Motor neuron (in vitro differentiated cells): ENCODE results near the gene MEP1B. TPM values are rescaled to one million over a fixed set of nuclear protein-coding genes. Genes with fewer than 3 reads are reported as not detected.
"Not testable (repeated sequence)": the region's sequence is repeated elsewhere in the genome, so short reads cannot be mapped to it uniquely, and the experiment has no call there.

Experiments
- ATAC-seq, 8 experiments: fragments of 200-7000 bp; cut with Tn5 transposase; replicated peaks in 6 of 8; 2 replicates each; pipeline ENCODE4 v1.8.0; 2021; ENCODE audit warnings: mild to moderate bottlenecking in 8 of 8, moderate library complexity in 8 of 8
- H3K27ac ChIP-seq, 2 donors: fragments of 250-450 bp; sonication (Bioruptor Pico); 2 replicates each; pipeline ENCODE4 v1.9.0; 2021; ENCODE audit warnings: antibody characterized with exemption in 2 of 2, mild to moderate bottlenecking in 2 of 2, moderate library complexity in 1 of 2
- H3K4me1 ChIP-seq, 2 donors: fragments of 250-450 bp; sonication (Bioruptor Pico); replicated peaks in 1 of 2; 2 replicates each; pipeline ENCODE4 v1.6.1; 2021; ENCODE audit warnings: antibody characterized with exemption in 2 of 2, mild to moderate bottlenecking in 2 of 2, moderate library complexity in 1 of 2
- H3K4me3 ChIP-seq, 5 donors: fragments of 250-450 bp; sonication (Bioruptor Pico); 2 replicates each; pipeline ENCODE4 v1.9.0; 2021; ENCODE audit warnings: antibody characterized with exemption in 5 of 5, mild to moderate bottlenecking in 5 of 5, moderate library complexity in 4 of 5
- WGBS, 10 experiments: fragments of 450-650 bp; shearing (Covaris generic); methylation state at CpG; one replicate each; pipeline ENCODE4 v1.0.0; 2022; 5-methylcytosine and 5-hydroxymethylcytosine counted together
- in situ Hi-C, 9 experiments: fragments of 400-800 bp; cut with MboI; loops; one replicate each; pipeline ENCODE4 v1.15.0; 2021; ENCODE audit warnings: low sequenced_read_pairs in 9 of 9, low pct_unique_long_range_greater_than_20kb in 2 of 9; ENCODE audit not compliant: unreplicated experiment in 9 of 9
- total RNA-seq, 8 experiments: library from RNA; unstranded; fragments of 300-600 nt; gene quantifications; 2 replicates each; pipeline versions ENCODE4 v1.2.3 to v1.2.4, GENCODE V29; 2022

MEP1B gene
- total RNA-seq = under 1 TPM in 6 of 8 experiments, not detected in 2; 0.08 to 0.17 (median 0.11) TPM

- ATAC-seq = no peak
- Histone ChIP-seq H3K27ac (no peak within 1 kb of the TSS), H3K4me1 (no peaks in the 10 kb centered on the region), H3K4me3 (no peak within 1 kb of the TSS)
- in situ Hi-C loops = no loop called here
- 50 to 100% (median 85%) methylated on average over 1 to 2 of the region's 2 CpGs; no CpG with 5 or more reads in 2 of the 10 experiments for WGBS, 10 experiments
These were observed at the start of gene MEP1B for GRCh38 chr18:32189790-32190189. Gene MEP1B, plus strand, starts transcription at chr18:32190039. Its CDS starts 32 bp downstream, at chr18:32190071.

- no peaks in the 10 kb centered on the region for H3K4me1 ChIP-seq
- ATAC-seq = no peak
- H3K27ac ChIP-seq = no peak overlapping the region
- no peak overlapping the region for H3K4me3 ChIP-seq
- 14 to 100% (median 63%) methylated on average over 1 to 2 of the region's 2 CpGs for WGBS, 10 experiments
- in situ Hi-C loops = no loop called here
These were observed 41.5 kb upstream of the MEP1B start for GRCh38 chr18:32148185-32148870.

- Histone ChIP-seq H3K4me3 (no peak overlapping the region), H3K27ac (no peak overlapping the region), H3K4me1 (no peaks in the 10 kb centered on the region)
- WGBS, 10 experiments = 0 to 91% (median 86%) methylated on average over 1 to 4 of the region's 5 CpGs; no CpG with 5 or more reads in 1 of the 10 experiments
- no peak for ATAC-seq
- in situ Hi-C loops = loop anchor here in 5 of 9 experiments (25.0 kb wide), 4 partner anchors 109 to 409 kb away; partner anchors contain the start of gene GAREM1 (in 1 of the 5)
These were observed 37.0 kb upstream of the MEP1B start for GRCh38 chr18:32152705-32153448.

GRCh38 chr18:32156855-32157254 is 33.0 kb upstream of the MEP1B start:
- Histone ChIP-seq H3K4me1 (no peaks in the 10 kb centered on the region), H3K4me3 (no peak overlapping the region), H3K27ac (no peak overlapping the region)
- no peak for ATAC-seq
- in situ Hi-C loops = loop anchor here in 5 of 9 experiments (25.0 kb wide), 4 partner anchors 105 to 405 kb away; partner anchors contain the start of gene GAREM1 (in 1 of the 5)

- 25 to 94% (median 84%) methylated on average over 2 to 5 of the region's 5 CpGs; no CpG with 5 or more reads in 2 of the 10 experiments for WGBS, 10 experiments
- no peaks in the 10 kb centered on the region for H3K4me1 ChIP-seq
- no peak overlapping the region for H3K4me3 ChIP-seq
- in situ Hi-C loops = loop anchor here in 5 of 9 experiments (25.0 kb wide), 4 partner anchors 105 to 405 kb away; partner anchors contain the start of gene GAREM1 (in 1 of the 5)
- H3K27ac ChIP-seq = no peak overlapping the region
- peak in 1 of 8 experiments; percentile 12 for ATAC-seq
These were observed 32.3 kb upstream of the MEP1B start for GRCh38 chr18:32157580-32157979.

GRCh38 chr18:32158108-32158624 is 31.7 kb upstream of the MEP1B start:
- H3K4me3 ChIP-seq = peak overlapping the region; percentile 8 to 30 (median 16)
- no peak overlapping the region for H3K27ac ChIP-seq
- in situ Hi-C loops = loop anchor here in 5 of 9 experiments (25.0 kb wide), 4 partner anchors 104 to 404 kb away; partner anchors contain the start of gene GAREM1 (in 1 of the 5)
- ATAC-seq = peak; percentile 98 to 100 (median 100)
- no peaks in the 10 kb centered on the region for H3K4me1 ChIP-seq
- 0 to 50% (median 6%) methylated on average over 2 to 18 of the region's 22 CpGs; no CpG with 5 or more reads in 2 of the 10 experiments for WGBS, 10 experiments

- ATAC-seq = not testable (repeated sequence)
- in situ Hi-C loops = loop anchor here in 5 of 9 experiments (25.0 kb wide), 4 partner anchors 104 to 404 kb away; partner anchors contain the start of gene GAREM1 (in 1 of the 5)
These were observed 31.2 kb upstream of the MEP1B start for GRCh38 chr18:32158631-32159030.

GRCh38 chr18:32160547-32160946 is 29.3 kb upstream of the MEP1B start:
- in situ Hi-C loops = loop anchor here in 5 of 9 experiments (10.0 to 25.0 kb wide), 5 partner anchors 102 to 402 kb away; partner anchors contain the start of gene GAREM1 (in 1 of the 5)
- no peak for ATAC-seq
- no peak overlapping the region for H3K27ac ChIP-seq
- WGBS, 10 experiments = 7 to 91% (median 71%) methylated on average over 1 to 2 of the region's 2 CpGs; no CpG with 5 or more reads in 1 of the 10 experiments
- no peak overlapping the region for H3K4me3 ChIP-seq
- no peaks in the 10 kb centered on the region for H3K4me1 ChIP-seq

More at GRCh38 chr18:32158631-32159030, 31.2 kb upstream of the MEP1B start:
- WGBS, 10 experiments = 73 to 100% (median 83%) methylated on average over 1 to 7 of the region's 9 CpGs; no CpG with 5 or more reads in 1 of the 10 experiments
- not testable (repeated sequence) for H3K4me1 ChIP-seq, H3K27ac ChIP-seq
- peak overlapping the region in 1 of 5 donors; percentile 17 for H3K4me3 ChIP-seq

GRCh38 chr18:32167980-32168730 is 21.7 kb upstream of the MEP1B start:
- ATAC-seq = no peak
- Histone ChIP-seq H3K27ac (no peak overlapping the region), H3K4me3 (no peak overlapping the region), H3K4me1 (no peaks in the 10 kb centered on the region)
- 0 to 96% (median 81%) methylated on average over 1 to 3 of the region's 3 CpGs for WGBS, 10 experiments
- in situ Hi-C loops = loop anchor here in 5 of 9 experiments (10.0 to 25.0 kb wide), 5 partner anchors 94 to 394 kb away; partner anchors contain the start of gene GAREM1 (in 1 of the 5)

GRCh38 chr18:32173654-32174053 is 16.2 kb upstream of the MEP1B start:
- in situ Hi-C loops = loop anchor here in 5 of 9 experiments (25.0 kb wide), 4 partner anchors 89 to 389 kb away; partner anchors contain the start of gene GAREM1 (in 1 of the 5)
- 52 to 95% (median 81%) methylated on average over 2 to 3 of the region's 3 CpGs for WGBS, 10 experiments
- no peak for ATAC-seq

GRCh38 chr18:32174719-32175118 is 15.1 kb upstream of the MEP1B start:
- Histone ChIP-seq H3K4me1 (peaks cover 0 to 11% of the 10 kb centered on the region in 2 donors), H3K4me3 (no peak overlapping the region), H3K27ac (no peak overlapping the region)
- 25 to 100% (median 86%) methylated on average over 1 to 7 of the region's 7 CpGs; no CpG with 5 or more reads in 1 of the 10 experiments for WGBS, 10 experiments
- in situ Hi-C loops = loop anchor here in 5 of 9 experiments (25.0 kb wide), 4 partner anchors 88 to 388 kb away; partner anchors contain the start of gene GAREM1 (in 1 of the 5)
- no peak for ATAC-seq

More at GRCh38 chr18:32173654-32174053, 16.2 kb upstream of the MEP1B start:
- Histone ChIP-seq H3K4me3 (no peak overlapping the region), H3K27ac (no peak overlapping the region), H3K4me1 (peaks cover 0 to 11% of the 10 kb centered on the region in 2 donors)

- Histone ChIP-seq H3K27ac (no peak overlapping the region), H3K4me1 (peaks cover 0 to 11% of the 10 kb centered on the region in 2 donors), H3K4me3 (no peak overlapping the region)
- ATAC-seq = peak in 4 of 8 experiments; percentile 39 to 90 (median 50)
- 63 to 89% (median 73%) methylated on average over 1 of the region's 1 CpG; no CpG with 5 or more reads in 6 of the 10 experiments for WGBS, 10 experiments
- in situ Hi-C loops = no loop called here
These were observed 14.6 kb upstream of the MEP1B start for GRCh38 chr18:32175265-32175664.
